GM15510 (cell line): ENCODE results near the gene RABIF.

Source experiments
- POLR2A ChIP-seq: IDR thresholded peaks from 3 replicates; pipeline ENCODE4 v1.6.1; 2011; ENCODE audit warnings: borderline replicate concordance; ENCODE audit not compliant: insufficient read length; ENCODE audit errors: extremely low read depth

RABIF gene

DNA sequence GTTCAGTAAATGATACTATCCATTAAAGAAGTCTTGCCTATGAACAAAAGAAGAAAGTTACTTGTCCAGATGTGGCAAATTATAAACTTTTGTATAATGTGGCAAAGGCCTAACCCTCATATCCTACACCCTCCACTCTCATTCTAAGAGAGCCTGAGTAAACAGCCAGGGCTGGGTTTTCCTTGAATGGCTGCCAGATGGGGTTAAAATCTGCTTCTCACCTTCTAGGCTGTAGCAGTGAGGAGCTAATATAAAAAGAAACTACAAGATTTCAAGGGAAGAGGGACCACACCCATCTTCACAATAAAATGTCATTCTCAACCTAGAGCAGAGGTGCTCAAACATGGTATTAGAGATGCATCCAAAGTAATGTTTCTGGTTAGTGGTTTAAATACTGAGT lies 8.9 kb downstream of the RABIF start:
- TF ChIP-seq POLR2A = no peak

DNA sequence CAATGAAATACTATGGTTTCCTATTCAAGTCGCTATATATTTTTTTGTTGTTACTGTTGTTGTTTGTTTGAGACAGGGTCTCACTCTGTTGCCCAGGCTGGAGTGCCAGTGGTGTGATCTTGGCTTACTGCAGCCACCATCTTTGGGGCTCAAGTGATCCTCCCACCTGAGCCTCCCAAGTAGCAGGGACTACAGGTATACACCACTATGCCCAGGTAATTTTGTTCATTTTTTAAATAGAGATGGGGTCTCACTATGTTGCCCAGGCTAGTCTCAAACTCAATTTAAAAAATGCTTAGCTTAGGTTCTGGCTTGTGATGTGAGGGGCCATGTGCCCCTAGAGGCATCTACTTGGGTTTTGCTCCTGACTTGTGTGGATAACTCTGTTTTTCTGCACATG lies 9.8 kb downstream of the RABIF start:
- no peak for TF ChIP-seq POLR2A

DNA sequence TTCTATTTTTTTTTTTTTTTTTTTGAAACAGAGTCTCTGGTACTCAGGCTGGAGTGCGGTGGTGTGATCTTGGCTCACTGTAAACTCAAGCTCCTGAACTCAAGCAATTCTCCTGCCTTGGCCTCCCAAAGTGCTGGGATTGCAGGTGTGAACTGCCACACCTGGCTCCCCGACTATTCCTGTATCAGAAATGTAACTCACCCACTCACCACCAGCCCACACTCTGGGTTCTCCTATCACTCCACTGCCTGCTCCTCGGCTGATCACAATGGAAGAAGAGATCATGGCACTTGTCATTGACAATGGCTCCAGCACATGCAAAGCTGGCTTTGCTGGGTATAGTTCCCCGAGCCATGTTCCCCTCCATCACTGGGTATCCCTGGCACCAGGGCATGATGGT lies 15.9 kb downstream of the RABIF start:
- TF ChIP-seq POLR2A = no peak

DNA sequence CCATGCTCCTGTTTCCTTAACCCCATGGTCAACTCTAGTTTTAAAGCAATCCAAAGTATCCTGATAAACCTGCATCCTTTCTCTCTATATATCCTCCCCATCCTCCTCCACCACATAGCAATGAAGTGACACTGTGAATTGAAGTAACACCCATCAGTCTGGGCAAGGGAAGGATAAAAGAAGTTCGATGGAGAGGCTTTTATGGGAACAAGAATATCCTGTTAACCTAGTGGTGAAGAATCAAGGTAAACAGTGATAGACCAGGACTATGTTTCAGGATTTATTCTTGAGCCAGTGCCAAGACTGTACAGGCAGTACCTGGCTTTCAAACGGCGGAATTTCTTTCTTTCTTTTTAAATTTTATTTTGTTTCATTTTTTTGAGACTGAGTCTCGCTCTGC lies 17.6 kb downstream of the RABIF start:
- TF ChIP-seq POLR2A = no peak

DNA sequence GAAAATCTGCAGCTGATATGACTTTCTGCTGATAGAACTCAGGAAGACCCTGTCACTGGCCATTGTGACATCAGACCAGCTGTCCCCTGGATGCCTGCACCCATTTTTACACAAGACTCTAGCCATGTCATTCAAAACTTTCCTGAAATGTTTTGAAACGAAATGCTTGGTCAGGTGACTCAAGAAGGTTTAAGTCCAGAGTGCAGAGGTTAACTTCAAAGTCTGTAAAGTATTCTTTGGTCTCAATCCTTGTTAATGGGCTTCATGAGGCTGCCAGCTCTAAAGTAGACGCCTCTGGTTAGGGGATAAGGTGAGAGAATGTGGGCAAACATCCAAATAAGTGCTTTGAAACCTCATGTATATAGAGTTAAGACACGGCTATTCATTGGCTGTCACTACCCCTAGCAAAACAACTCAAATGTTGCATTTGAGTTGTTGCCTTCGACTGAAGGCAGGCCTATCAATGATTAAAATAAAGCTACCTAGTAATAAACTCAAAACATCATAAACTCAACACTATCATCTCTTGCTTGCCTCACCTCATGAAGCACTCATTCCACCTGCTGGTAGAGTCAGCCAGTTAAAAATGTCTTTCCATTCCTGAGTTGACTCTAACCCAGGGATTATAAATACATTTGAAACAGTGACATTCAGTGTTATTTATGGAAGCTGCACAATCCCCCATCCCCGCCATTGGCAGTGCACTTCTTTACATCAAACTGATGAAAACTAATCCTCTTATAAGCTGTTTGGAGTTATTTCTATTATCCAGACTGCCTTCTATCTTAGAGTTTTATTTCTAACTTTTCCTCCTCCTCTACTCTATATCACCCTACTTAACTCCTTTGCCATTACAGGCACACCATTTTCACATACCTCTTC lies 26.0 kb downstream of the RABIF start:
- no peak for TF ChIP-seq POLR2A

DNA sequence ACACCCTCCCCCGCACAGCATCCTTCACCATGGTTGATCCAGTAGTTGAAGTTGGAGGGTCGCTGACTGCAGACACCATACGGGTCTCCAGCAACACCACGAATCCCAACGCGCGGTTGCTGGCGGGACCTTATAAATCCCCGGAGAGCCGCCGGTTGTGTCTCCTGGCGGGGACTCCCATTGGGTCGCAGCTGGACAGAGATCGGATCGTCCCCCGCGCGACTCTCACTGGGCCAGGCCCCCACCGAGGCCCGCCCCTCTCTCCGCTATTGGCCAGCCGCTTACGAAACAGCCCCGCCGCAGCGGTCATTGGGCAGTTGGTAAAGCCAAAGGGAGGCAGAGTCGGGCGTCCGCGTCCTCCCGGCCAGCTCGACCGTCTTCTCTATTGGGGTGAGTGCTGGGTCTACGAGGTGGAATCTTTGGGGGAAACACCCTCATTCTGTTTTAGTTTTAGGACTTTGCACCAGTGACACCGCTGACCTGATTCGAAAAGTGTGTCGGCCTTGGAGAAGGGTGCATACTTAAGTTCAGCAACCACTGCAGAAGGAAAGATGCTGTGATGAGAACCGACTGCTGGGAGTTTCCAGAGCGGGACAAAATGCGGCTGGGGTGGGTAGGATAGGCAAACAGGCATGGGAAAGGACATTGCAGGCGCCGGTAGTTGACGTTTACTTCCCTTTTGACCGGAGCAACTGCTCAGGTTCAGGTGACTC lies 27.4 kb downstream of the RABIF start:
- no peak for TF ChIP-seq POLR2A

DNA sequence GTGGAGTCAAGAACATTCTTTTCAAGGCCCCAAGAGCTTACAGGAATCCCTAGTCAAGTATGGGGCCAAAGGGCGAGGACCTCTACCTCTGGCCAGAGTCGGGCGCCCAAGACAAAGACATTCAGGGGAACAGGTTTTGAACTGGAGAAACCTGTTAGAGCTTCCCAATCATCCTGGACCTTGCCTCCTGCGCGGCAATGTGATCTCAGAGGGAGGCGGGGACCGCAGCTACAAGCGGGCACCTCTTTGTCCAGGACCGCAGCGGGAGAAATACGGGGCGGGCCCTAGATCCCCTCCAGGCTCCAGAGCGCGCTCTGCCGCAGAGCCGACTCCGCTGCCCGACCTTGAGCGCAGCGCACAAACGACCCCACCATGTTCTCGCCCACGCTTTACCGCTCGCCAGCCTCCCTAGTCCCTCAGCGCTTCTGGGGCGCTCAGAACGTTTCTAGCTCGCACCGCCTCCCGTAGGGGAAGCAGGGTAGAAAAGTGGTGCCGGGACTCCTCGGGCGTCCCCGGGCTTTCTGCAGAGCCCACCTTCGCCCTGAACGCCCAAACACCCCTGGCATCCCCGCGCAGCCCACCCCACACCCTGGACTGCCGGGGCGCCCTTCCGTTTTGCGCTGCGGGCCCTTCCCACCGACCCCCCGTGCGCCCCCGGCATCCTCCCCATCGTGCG lies 28.1 kb downstream of the RABIF start:
- no peak for TF ChIP-seq POLR2A

DNA sequence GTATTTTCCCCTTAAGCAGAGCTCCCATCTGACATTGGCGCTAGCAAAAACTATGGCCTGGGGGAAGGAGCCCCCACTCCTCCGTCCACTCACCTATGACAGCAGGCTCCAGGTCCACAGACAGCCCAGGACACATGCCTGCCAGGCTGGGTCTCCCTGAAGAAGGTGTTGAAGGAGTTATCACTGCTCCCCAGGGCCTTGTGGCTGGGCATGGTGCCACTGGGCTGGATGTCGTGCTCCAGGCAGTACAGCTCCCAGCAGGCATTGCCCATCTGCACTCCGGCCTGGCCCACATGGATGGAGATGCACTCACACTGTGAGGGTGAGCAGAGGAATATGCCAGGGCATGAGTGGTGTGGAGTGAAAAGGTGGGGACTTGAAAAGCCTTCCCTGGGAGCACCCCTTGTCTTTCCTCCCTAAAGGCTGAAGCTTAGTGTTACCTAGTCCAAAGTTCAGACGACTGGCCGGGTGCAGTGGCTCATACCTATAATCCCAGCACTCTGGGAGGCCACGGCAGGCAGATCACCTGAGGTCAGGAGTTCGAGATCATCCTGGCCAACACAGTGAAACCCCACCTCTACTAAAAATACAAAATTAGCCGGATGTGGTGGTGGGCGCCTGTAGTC lies 30.0 kb downstream of the RABIF start:
- no peak for TF ChIP-seq POLR2A

DNA sequence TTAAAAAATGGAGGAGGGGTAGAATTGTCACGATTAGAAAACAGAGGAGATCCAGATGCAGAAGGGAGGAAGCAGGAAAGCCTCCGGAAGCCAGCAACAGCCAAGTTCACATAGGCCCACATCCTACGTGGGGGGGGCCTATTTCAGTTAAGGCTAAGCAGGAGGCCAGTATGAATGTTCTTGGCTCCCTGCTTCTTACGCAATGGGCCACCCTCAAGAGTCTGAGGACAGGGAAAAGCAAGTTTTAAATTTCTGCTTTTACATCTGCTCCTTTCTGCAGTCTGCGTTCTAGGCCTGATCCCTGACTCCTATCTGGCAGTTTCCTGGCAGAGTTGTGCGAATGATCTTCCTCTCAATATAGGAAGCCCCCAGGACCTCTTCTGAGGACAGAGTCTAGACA lies 30.6 kb downstream of the RABIF start:
- no peak for TF ChIP-seq POLR2A

DNA sequence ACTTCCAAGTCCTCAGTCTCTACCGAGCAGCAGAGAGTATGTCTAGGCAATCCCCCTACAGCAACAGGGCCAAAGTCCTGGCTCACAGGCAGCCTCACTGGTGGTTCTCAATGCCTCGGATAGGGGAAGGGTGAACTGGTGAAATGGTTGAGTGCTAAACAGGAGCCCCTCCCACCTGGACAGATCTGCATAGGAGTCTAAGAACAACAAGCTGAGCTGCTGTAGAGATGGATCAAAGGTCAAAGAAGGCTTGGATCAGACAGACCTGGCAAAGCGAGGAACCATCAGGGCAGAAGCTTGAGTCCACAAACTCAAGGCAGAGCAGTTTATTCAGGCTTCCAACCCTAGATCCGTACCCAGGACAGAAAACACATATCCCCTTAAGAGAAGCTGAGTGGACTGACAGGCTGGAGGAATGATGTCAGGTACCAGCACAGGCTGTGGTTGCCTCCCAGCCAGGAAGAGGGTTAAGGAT lies 31.8 kb downstream of the RABIF start:
- TF ChIP-seq POLR2A = no peak

DNA sequence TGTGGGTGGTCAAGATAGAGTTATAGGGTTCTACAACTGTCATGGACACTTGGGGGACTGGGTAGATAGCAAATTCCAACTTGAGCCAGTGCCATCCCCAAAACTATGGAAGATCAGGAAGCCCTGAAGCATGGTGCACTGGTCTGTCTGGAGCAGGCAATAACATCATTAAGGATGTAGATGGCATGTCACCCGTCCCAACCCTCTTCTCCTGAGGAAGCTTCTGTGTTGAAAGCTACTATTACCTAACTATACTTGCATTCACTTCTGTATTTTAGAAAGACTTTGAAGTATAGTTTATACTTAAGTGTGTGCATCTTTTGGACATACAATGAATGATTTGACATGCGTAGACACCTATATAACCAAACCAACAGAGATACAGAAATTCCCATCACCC lies 32.9 kb downstream of the RABIF start:
- no peak for TF ChIP-seq POLR2A

DNA sequence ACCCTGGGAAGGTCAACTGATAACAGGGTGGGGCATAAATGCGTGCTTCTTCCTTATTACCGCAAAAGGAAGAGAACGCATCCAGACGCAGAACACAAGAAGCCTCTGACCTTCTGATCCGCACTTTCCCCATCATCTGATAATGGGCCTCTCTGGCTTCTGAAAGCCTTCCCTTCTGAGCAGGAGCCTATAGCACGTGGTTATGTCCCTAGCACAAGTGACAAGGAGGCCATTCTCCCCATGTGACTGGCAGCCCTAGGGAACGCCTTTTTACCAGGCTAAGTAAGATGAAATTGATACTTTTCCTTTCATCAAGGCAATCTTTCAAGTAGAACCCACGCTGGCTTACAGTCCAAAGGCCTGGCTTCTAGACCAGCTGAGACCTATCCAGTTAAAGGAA lies 34.2 kb downstream of the RABIF start:
- no peak for TF ChIP-seq POLR2A

DNA sequence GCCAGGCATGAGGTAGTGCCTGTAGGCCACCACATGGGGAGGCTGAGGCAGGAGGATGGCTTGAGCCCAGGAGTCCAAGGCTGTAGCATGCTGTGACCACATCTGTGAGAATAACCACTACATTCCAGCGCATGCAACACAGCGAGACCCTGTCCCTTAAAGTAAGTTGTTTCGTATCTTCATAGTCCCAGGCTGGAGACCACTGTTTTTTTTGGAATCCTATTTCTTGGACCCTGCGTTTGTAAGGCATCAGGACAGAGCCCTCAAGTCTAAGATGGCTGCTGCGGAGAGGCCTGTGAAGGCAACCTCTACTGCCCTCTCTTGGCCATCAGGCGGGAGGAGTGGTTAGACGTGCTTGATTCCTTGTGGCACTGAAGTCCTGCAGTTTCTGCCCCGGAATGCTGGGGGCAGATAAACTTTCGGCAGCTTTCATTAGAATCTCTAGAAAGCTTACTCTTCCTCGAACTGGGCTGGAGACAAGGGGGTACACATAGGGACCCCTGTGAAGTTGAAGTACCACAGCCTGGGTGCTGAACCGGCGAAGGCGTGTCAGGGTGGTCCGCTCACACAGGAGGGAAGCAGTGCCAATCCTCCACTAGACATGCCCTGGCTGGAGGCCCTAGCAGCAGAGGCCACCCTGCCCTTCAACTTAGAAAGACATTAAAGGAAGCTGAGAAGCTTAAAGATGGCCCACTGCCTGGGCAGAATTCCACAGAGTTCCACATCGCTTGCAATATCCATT lies 36.6 kb downstream of the RABIF start:
- no peak for TF ChIP-seq POLR2A

DNA sequence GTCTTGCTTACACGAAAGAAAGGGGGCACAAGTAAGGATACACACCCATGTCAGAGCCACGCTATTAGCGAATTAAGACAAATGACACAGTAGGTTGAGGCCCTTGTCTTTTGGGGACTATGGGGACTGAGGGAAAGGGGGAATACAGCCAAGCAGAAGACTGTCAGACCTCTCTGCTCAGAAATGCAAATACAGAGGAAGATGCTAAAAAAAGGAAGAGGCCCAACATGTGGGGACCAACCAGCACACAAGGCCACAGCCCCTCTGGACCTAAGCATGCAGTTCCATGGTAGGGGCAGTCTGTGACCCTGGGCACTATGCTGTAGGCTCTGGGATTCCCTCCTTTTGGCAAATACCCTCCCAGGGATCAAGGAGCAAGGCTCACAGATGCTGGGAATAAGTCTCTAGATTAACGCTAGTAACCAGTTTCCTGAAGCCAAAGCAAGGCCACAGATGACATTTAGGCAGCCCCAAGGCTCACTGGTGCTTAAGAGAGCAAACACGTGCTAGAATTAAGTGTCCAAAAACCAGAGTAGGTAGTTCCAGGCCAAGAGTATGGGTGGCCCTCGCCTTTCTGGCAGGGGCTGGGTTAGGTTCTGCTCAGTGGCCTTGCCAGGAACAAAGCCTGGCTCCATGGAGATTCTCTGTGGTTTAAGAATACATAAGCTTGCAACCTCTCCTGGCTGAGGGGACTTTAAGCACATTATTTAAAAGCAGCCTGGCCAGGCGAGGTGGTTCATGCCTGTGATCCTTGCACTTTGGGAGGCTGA lies 38.2 kb downstream of the RABIF start:
- TF ChIP-seq POLR2A = no peak

DNA sequence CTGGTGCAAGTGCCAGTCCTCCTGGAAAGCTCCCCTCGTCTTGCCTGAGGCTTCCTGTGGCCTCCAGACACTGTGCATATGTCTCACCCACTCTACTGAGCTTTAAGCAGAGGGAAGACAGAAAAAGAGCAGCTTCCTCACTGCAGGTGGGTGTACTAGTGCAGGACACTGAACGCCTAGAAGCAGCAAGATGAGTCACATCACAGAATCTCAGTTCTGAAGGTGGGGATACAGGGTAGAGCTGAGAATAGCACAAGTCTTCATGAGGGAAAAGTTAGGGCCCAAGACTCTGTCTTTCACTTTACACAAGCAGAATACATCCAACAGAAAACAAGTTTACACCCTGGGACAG lies 40.8 kb downstream of the RABIF start:
- TF ChIP-seq POLR2A = no peak

DNA sequence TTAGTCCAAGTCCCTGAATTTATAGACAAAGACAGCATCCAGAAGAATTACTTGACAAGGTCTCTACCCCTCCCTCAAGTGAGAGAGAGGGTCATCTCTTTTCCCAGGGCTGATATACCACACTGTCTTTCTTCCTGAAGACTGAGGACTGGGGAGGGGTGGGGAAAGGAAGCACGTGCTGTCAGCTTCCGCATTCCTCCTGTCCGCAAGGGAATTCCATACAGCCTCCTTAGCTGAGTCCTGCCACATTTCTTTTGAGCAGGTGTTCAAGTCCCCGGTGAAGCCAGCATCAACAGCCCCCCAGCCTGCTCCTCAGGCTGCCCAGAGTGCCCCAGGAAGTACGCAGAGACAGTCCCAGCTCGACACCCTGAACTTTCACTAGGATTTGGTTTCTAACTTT lies 44.0 kb downstream of the RABIF start:
- no peak for TF ChIP-seq POLR2A
